IPS-20b (cell line): ENCODE data around the gene BSN.
A peak's percentile ranks its signal among the peaks of the same experiment; 100 is the strongest.

Experiments used
- H3K27ac ChIP-seq: one replicate; pipeline ENCODE4 v1.5.1; 2013; ENCODE audit warnings: low read length
- H3K27me3 ChIP-seq: 2 replicates; pipeline ENCODE4 v1.6.1; 2013; ENCODE audit warnings: mild to moderate bottlenecking, low read length, inconsistent platforms; ENCODE audit not compliant: insufficient read depth
- H3K36me3 ChIP-seq: 2 replicates; pipeline ENCODE4 v1.6.1; 2013; ENCODE audit warnings: low read depth, mild to moderate bottlenecking, inconsistent platforms, low read length, moderate library complexity; ENCODE audit not compliant: insufficient read depth
- H3K4me1 ChIP-seq: 2 replicates; pipeline ENCODE4 v1.6.1; 2013; ENCODE audit warnings: mild to moderate bottlenecking, control low read depth, inconsistent platforms, low read length, moderate library complexity; ENCODE audit not compliant: insufficient read depth
- H3K4me3 ChIP-seq: 2 replicates; pipeline ENCODE4 v1.5.1; 2013; ENCODE audit warnings: mild to moderate bottlenecking, low read length, inconsistent platforms
- H3K9ac ChIP-seq: 2 replicates; pipeline ENCODE4 v1.6.1; 2013; ENCODE audit warnings: low read depth, mild to moderate bottlenecking, inconsistent platforms, low read length, moderate library complexity
- H3K9me3 ChIP-seq: 2 replicates; pipeline ENCODE4 v1.6.1; 2013; ENCODE audit warnings: mild to moderate bottlenecking, low read depth, low read length, inconsistent platforms; ENCODE audit not compliant: insufficient read depth

The BSN gene

GRCh38 chr3:49553692-49554632 is at the start of gene BSN:
Gene BSN (plus strand): TSS chr3:49554477. CDS start chr3:49554603, 126 bp downstream.
- Histone ChIP-seq H3K9me3 (no peaks in the 10 kb centered on the region), H3K27me3 (peaks cover 19% of the 10 kb centered on the region), H3K4me1 (peaks cover 5% of the 10 kb centered on the region; the same call in 1 of the 2 replicates), H3K4me3 (peak within 1 kb of the TSS; percentile 93), H3K27ac (no peak within 1 kb of the TSS), H3K9ac (peak within 1 kb of the TSS; percentile 84), H3K36me3 (no peaks in the 10 kb centered on the region)

GRCh38 chr3:49506906-49507305 is 47.4 kb upstream of the BSN start:
- H3K4me3 ChIP-seq, result no peak overlapping the region
- peaks cover 27% of the 10 kb centered on the region for H3K36me3 ChIP-seq
- H3K9ac ChIP-seq, result no peak overlapping the region
- no peaks in the 10 kb centered on the region for H3K9me3 ChIP-seq
- no peak overlapping the region for H3K27ac ChIP-seq
- H3K27me3 ChIP-seq, result no peaks in the 10 kb centered on the region
- H3K4me1 ChIP-seq, result no peaks in the 10 kb centered on the region

GRCh38 chr3:49509028-49509561 is 45.2 kb upstream of the BSN start:
- Histone ChIP-seq H3K9ac (no peak overlapping the region), H3K9me3 (no peaks in the 10 kb centered on the region)

GRCh38 chr3:49511639-49512038 is 42.6 kb upstream of the BSN start:
- no peak overlapping the region for H3K9ac ChIP-seq
- peaks cover 51% of the 10 kb centered on the region for H3K36me3 ChIP-seq
- H3K4me1 ChIP-seq, result no peaks in the 10 kb centered on the region
- H3K4me3 ChIP-seq, result no peak overlapping the region
- H3K27ac ChIP-seq, result no peak overlapping the region
- H3K9me3 ChIP-seq, result no peaks in the 10 kb centered on the region
- no peaks in the 10 kb centered on the region for H3K27me3 ChIP-seq

More at GRCh38 chr3:49509028-49509561, 45.2 kb upstream of the BSN start:
- no peaks in the 10 kb centered on the region for H3K4me1 ChIP-seq
- H3K4me3 ChIP-seq, result no peak overlapping the region
- H3K36me3 ChIP-seq, result peaks cover 33% of the 10 kb centered on the region
- no peaks in the 10 kb centered on the region for H3K27me3 ChIP-seq
- no peak overlapping the region for H3K27ac ChIP-seq

- Histone ChIP-seq H3K27me3 (no peaks in the 10 kb centered on the region), H3K9ac (no peak overlapping the region), H3K36me3 (peaks cover 60% of the 10 kb centered on the region), H3K4me1 (no peaks in the 10 kb centered on the region), H3K4me3 (no peak overlapping the region), H3K9me3 (no peaks in the 10 kb centered on the region), H3K27ac (no peak overlapping the region)
Observed at GRCh38 chr3:49512781-49513355, 41.4 kb upstream of the BSN start.

GRCh38 chr3:49513494-49514124 is 40.7 kb upstream of the BSN start:
- H3K9me3 ChIP-seq, result no peaks in the 10 kb centered on the region
- H3K27ac ChIP-seq, result no peak overlapping the region
- H3K36me3 ChIP-seq, result peaks cover 68% of the 10 kb centered on the region
- no peak overlapping the region for H3K9ac ChIP-seq
- no peaks in the 10 kb centered on the region for H3K27me3 ChIP-seq
- no peak overlapping the region for H3K4me3 ChIP-seq
- H3K4me1 ChIP-seq, result no peaks in the 10 kb centered on the region

- H3K9me3 ChIP-seq, result no peaks in the 10 kb centered on the region
- H3K4me3 ChIP-seq, result no peak overlapping the region
- H3K4me1 ChIP-seq, result no peaks in the 10 kb centered on the region
- no peak overlapping the region for H3K27ac ChIP-seq
- H3K36me3 ChIP-seq, result peaks cover 68% of the 10 kb centered on the region
- H3K9ac ChIP-seq, result no peak overlapping the region
- H3K27me3 ChIP-seq, result no peaks in the 10 kb centered on the region
Observed at GRCh38 chr3:49518016-49518415, 36.3 kb upstream of the BSN start.

GRCh38 chr3:49518441-49518840 is 35.8 kb upstream of the BSN start:
- H3K4me1 ChIP-seq, result no peaks in the 10 kb centered on the region
- no peaks in the 10 kb centered on the region for H3K9me3 ChIP-seq
- peaks cover 65% of the 10 kb centered on the region for H3K36me3 ChIP-seq
- H3K27me3 ChIP-seq, result no peaks in the 10 kb centered on the region
- no peak overlapping the region for H3K4me3 ChIP-seq
- H3K9ac ChIP-seq, result no peak overlapping the region
- no peak overlapping the region for H3K27ac ChIP-seq

GRCh38 chr3:49519296-49519695 is 35.0 kb upstream of the BSN start:
- no peak overlapping the region for H3K4me3 ChIP-seq
- H3K27me3 ChIP-seq, result no peaks in the 10 kb centered on the region
- no peaks in the 10 kb centered on the region for H3K9me3 ChIP-seq
- H3K27ac ChIP-seq, result no peak overlapping the region
- no peak overlapping the region for H3K9ac ChIP-seq
- H3K36me3 ChIP-seq, result peaks cover 65% of the 10 kb centered on the region
- no peaks in the 10 kb centered on the region for H3K4me1 ChIP-seq

- no peak overlapping the region for H3K9ac ChIP-seq
- no peak overlapping the region for H3K27ac ChIP-seq
- no peak overlapping the region for H3K4me3 ChIP-seq
- peaks cover 69% of the 10 kb centered on the region for H3K36me3 ChIP-seq
- H3K27me3 ChIP-seq, result no peaks in the 10 kb centered on the region
- H3K4me1 ChIP-seq, result no peaks in the 10 kb centered on the region
- H3K9me3 ChIP-seq, result no peaks in the 10 kb centered on the region
Observed at GRCh38 chr3:49519916-49520385, 34.3 kb upstream of the BSN start.
